Myocyte (in vitro differentiated cells): ENCODE measurements around the gene OR2L8. TPM values are rescaled to one million over a fixed set of nuclear protein-coding genes. Genes with fewer than 3 reads are reported as not detected.
"Not testable (repeated sequence)": the region's sequence is repeated elsewhere in the genome, so short reads cannot be mapped to it uniquely, and the experiment has no call there.

Source experiments
- DNase-seq: peaks from one replicate; pipeline ENCODE4 v3.0.0-alpha.2; 2012; ENCODE audit warnings: low read depth
- polyA plus RNA-seq: library from polyadenylated mRNA; unstranded; fragments of >200 nt; gene quantifications from one replicate; pipeline ENCODE4 v1.2.1, GENCODE V29; 2012; ENCODE audit warnings: missing spikeins
- total RNA-seq: library from RNA; depleted of rRNA; stranded (reverse); fragments of >200 nt; gene quantifications from 2 replicates; pipeline ENCODE4 v1.2.3, GENCODE V29; 2014

The OR2L8 gene, protein sequence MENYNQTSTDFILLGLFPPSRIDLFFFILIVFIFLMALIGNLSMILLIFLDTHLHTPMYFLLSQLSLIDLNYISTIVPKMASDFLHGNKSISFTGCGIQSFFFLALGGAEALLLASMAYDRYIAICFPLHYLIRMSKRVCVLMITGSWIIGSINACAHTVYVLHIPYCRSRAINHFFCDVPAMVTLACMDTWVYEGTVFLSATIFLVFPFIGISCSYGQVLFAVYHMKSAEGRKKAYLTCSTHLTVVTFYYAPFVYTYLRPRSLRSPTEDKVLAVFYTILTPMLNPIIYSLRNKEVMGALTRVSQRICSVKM
- total RNA-seq, result not detected in 2 replicates
- not detected for polyA plus RNA-seq

DNA sequence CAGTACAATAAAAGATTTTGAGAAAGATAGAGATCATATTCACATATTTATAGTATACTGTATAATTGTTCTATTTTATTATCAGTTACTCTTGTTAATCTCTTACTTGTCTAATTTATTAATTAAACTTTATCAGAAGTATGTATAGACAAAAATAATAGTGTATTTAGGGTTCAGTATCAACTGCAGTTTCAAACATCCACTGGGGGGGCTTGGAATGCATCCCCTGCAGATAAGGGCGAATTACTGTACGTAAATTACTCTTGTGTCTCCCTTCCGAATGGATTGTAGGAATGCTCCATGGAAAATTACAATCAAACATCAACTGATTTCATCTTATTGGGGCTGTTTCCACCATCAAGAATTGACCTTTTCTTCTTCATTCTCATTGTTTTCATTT, at the start of gene OR2L8:
Gene OR2L8, plus strand, starts transcription at position 301 of the 400 bp plus-strand sequence. Its CDS starts 0 bp downstream, at position 301.
- no peak for DNase-seq

DNA sequence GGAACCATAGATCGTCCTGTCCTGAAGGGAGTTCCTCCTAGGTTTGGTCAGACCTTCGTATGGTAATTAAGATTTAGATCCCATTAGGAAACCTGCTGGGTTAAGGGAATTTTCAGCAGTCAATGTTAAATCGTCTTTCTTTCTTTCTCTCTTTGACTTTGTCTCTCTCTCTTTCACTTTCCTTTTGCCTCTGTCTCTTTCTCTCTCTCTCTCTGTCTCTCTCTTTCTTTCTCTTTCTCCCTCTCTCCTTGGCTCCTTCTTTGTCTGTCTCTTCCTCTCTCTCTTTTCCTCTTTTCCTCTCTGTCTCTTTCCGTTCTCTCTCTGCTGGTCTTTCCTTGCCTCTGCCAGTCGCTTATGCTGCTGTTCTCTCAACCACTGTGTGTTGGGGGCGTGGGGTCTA, 44.5 kb upstream of the OR2L8 start:
- DNase-seq, result no peak

DNA sequence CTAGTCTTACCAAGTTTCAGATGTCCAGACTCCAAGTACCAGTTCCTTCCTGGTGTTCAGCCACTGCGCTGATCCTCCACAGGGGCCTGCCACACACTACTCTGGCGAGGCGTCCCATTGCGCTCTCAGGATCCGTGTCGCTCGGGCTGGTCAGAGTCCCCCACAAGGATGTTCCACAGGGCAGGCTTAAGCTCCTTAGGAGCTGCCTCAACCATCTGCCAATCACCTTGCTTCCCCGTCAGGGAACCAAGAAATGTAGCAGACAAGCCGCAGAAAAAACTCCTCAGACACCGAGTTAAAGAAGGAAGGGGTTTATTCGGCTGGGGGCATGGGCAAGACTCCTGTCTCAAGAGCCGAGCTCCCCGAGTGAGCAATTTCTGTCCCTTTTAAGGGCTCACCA, 43.5 kb upstream of the OR2L8 start:
- DNase-seq, result no peak

DNA sequence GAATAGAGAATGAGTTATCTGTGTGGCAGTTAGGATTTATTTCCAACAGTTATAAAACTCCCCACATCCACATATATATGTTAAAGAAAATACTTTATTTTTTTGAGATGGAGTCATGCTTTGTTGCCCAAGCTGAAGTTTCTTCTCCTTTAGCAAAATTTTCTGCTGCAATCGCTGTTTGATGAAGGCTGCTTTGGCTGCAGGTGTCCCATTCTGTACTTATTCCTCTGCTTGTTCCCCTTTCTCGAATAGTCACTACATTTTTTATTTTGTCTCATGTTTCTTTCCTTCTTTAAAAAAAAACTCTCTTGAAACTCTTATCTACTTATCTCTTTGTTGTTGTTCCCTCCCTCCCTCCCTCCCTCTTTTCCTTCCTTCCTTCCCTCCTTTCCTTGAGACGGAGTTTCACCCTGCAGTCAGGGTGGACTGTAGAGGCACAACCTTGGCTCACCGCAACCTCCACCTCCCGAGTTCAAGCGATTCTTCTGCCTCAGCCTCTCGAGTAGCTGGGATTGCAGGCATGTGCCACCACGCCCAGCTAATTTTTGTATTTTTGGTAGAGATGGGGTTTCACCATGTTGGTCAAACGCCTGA, 42.7 kb upstream of the OR2L8 start:
- DNase-seq, result no peak

DNA sequence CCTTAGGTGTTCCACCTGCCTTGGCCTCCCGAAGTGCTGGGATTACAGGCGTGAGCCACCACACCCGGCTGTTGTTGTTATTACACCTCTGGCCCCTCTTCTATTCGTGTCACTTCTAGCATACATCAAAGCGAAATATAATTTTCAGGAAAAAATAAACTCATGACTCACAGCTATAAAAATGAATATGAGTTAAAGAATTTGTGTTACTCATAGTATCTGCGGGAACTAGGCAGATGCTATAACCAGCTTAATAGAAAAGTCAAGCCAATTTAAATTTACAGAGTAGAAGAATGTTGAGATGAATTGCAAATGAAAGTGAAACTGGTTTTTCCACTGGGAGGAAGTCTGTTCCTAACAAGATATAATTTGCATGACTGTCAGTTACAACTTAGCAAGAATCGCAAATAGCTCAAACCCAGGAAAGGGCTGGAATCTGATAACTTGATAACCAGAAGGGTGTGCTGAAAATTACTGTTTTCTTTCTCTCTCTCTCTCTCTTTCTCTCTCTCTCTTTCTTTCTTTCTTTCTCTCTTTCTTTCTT, 42.1 kb upstream of the OR2L8 start:
- peak; percentile 32 for DNase-seq

DNA sequence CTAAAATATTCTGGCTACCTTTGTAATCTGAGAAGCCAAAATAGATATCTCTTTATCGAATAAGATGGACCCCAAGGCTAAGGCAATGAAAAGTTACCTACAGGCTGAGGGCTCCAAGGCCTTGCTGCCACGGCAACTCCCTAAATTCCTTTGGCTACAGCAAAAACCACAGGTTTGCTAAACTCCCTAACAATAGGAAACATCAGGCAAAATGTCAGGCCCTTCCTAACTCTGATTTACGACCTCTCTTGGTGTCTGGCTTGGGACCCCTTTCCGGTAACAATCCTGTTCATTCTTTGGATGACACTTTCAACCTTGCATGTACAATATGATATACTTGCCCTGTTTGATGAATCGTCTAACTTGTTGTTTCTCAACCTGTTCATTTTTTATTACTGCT, 39.9 kb upstream of the OR2L8 start:
- no peak for DNase-seq

DNA sequence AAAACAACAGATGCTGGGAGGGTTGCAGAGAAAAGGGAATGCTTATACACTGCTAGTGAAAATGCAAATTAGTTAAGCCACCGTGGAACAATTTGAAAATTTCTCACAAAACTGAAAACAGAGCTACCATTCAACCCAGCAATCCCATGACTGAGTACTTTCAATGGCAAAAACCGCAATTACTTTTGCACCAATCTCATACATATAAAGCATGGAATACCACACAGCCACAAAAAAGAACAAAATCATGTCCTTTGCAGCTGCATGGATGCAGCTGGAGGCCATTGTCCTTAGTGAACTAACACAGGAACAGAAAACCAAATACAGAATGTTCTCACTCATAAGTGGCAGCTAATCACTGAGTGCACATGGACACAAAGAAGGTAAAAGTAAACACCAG, 34.9 kb upstream of the OR2L8 start:
- no peak for DNase-seq

DNA sequence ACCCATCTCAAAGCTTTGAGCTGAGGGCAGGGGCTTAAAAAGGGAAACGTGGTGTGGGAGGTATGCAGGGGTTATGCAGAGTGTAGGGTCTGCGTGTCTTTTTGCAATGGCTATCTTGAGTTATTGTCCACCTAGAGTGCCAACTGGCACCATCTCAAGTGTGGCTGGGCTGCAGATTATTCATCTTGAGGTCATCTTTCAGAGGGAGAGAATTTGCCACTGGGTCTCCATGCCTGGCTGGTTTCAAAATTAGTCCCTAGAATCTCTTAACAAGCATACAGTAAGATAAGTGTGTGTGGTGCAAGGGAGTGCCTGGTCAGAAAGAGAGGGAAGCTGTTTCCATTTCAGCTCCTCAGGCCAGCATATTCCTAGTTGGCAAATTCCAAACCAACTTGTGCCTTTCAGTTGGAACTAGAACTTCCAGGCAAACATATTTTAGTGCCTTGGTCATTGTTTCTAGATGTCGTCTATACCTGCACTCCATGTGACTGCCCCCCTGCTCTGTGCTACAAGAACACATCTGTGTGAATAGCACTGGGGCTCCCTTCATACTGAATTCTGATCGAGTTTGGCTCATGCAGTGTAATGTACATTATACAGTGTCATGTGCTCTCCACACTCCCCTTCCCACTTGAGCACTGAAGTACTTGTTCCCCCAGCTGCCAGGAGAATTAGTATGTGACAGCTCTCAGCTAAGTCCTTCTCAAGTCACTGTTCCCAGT, 33.6 kb upstream of the OR2L8 start:
- DNase-seq, result no peak

DNA sequence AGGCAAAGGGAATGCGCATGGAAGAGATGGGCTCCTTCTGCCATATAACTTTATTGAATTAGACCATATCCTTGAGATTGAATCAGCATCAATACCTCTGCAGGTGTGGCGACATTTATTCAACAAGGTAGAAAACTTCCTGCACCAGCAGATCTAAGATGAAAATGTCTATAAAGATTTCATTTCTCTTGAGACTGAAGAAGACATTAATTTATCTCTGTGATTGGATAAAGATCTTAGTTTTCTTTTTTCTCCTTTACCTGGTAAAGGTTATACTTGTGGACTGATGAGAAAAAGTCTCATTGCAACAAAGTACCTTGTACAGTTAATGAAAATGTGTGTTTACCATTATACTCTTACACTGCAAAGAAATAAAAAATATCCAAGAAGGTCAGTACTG, 28.7 kb upstream of the OR2L8 start, which contains the start of gene OR2T8:
Gene OR2T8, plus strand, starts transcription at position 301 of the 400 bp plus-strand sequence. CDS start 766 bp downstream, outside the sequence.
- no peak for DNase-seq

DNA sequence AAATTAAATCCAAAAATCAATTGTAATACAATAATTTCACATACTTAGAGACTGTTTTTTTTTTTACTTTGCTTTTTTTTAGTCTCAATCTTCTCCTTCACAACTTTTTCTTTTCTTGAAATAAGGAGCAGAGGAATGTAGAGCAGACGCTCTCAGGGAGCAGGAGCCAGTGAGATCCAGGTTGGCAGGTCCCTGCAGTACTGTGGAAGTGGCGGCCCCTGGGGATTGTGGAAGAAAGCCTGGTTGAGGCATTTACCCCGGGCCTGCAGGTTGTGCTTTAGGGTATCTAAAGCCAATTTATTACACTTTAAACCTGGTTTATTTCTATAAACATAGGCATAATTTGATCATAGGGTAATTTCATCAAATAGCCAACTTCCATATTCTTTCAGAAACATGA, 24.7 kb upstream of the OR2L8 start:
- DNase-seq, result no peak

DNA sequence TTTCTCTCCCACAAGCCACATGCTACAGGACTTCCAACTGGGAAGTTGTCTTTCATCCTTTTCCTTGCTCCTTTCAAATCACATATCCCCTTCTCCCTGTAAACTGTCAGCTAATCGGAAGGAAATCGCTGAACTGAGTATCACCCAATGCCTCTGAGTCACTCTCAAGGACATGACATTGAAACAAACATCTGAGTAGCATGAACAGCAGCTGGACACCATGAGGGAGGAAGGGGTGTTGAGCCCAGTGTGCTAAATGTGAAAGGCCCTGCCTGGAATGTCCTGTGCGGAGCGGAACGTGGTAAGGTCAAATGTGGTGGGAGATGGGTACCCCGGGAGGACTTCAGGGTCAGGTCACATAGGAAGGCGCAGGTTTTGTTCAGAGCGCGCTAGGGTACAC, 23.8 kb upstream of the OR2L8 start, which contains the start of gene OR2AJ1:
Gene OR2AJ1, plus strand, starts transcription at position 22 of the 400 bp plus-strand sequence. CDS start 8,880 bp downstream, outside the sequence.
- DNase-seq, result no peak

DNA sequence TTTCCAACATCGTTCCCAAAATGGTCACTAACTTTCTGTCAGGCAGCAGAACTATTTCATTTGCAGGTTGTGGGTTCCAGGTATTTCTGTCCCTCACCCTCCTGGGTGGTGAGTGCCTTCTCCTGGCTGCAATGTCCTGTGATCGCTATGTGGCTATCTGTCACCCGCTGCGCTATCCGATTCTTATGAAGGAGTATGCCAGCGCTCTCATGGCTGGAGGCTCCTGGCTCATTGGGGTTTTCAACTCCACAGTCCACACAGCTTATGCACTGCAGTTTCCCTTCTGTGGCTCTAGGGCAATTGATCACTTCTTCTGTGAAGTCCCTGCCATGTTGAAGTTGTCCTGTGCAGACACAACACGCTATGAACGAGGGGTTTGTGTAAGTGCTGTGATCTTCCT, 14.7 kb upstream of the OR2L8 start:
- no peak for DNase-seq

DNA sequence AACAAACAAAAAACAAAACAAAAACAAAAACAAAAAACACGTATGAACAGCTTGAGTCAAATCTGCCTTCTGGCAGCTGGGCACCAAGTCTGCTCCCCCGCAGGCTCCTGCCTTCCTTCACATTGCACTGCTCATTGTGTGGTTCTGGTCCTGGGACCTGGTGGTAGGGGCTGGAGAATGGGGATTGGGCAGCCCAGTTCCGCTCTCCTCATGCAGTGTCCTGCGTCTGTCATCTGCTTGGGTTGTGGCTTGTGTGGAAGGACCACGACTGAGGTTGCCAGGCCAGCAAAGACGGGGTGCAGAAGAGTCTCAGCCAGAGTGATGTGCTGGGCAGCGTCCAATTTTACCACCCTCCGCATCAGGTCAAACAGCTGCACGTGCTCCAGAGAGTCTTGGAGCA, 12.9 kb upstream of the OR2L8 start:
- DNase-seq, result no peak

DNA sequence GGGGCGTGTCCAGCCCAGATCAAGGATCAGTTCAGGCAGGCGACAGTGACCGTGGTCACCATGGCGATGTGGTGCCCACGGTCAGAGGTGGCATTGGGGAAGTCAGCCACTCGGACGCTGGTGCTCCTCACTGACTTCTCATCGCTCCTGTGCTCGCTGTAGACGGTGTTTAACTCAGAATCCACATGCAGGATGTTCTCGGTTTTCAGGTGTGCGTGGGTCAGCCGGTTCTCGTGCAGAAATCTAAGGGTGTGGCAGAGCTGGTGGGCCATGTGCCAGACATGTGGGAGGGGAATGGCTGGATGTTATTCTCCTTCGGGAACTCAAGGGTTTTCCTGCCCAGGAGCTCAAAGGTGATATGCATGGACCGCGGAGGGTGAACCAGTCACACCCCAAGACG, 12.2 kb upstream of the OR2L8 start:
- DNase-seq, result no peak

DNA sequence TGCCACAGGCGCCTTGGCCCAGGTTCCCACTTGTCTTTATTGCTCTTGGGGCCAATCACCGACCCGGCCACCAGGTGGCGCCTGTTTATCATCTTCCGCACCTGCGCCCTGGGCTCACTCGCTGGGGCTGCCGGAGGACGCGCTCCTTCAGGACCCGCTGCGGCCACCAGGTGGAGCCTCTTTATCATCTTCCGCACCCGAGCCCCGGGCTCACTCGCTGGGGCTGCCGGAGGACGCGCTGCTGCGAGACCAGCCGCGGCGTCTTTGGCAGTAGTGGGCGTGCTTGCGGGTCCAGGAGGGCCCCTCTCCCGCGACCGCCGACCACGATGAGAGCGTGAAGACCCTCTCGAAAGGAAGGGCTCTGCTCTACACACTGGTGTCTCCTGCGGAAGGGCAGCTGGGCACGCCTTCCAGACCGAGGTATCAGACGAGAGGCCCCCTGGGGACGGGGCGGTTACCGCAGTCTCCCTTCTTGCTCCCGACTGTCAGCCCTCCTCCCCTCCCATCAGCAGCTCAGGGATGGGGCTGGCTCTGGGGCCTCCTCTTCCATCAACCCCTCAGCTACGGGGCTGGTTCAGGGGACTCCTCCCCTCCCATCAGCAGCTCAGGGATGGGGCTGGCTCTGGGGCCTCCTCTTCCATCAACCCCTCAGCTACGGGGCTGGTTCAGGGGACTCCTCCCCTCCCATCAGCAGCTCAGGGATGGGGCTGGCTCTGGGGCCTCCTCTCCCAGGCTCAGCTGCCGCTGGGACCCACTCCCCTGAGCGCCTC, 11.5 kb upstream of the OR2L8 start:
- DNase-seq, result not testable (repeated sequence)

DNA sequence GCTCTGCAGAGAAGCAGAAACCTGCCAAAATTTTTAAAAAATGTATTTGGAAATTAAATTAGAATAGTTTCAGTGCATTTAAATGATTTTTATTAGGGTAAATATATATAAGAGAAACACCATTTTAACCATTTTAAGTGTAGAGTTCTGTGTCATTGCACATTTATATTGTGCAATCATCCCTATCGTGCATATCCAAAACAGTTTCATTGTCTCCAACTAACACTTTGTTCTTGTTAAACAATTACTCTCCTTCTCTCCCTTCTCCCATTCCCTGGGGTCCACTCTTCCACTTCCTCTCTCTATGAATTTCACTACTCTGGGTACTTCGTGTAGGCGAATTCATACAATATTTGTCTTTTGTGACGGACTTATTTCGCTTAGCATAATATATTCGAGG, 6.0 kb upstream of the OR2L8 start:
- no peak for DNase-seq

DNA sequence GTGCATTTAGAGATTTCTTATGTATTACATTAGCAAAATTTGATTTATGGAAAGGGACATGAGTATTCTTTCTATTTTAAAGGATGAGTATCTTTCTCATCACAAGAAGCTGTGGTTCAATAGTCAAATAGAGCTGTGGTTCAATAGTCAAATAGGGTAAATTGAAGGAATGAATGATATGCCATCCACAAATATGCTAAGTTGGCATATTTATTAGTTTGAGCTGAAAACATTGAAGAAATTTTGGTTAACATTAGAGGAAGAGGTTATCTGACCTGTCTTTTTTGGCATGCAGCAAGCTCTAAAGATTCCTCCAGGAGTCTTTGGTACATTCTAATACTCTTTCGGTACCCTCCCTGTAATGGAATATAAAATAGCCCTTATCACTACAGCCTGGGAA, 4.8 kb downstream of the OR2L8 start:
- no peak for DNase-seq

DNA sequence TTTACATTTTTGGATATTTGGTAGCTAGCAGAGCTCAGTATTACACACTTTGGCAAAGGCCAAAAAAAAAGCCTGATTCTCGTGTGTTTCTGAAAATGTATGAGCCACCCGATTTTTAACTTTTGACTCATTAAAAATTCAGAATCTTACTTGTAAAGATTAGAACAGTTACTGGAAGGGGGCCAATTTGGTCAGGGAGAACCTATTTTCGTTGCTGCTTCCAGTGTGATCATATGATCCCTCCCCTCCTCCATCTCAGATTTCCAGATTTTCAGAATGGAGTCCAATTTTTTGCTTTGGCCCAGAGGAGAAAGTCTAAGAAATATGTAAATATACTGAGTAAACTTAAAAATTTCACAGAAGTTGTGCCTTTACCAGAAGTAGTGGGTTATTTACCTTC, 13.1 kb downstream of the OR2L8 start:
- DNase-seq, result no peak

DNA sequence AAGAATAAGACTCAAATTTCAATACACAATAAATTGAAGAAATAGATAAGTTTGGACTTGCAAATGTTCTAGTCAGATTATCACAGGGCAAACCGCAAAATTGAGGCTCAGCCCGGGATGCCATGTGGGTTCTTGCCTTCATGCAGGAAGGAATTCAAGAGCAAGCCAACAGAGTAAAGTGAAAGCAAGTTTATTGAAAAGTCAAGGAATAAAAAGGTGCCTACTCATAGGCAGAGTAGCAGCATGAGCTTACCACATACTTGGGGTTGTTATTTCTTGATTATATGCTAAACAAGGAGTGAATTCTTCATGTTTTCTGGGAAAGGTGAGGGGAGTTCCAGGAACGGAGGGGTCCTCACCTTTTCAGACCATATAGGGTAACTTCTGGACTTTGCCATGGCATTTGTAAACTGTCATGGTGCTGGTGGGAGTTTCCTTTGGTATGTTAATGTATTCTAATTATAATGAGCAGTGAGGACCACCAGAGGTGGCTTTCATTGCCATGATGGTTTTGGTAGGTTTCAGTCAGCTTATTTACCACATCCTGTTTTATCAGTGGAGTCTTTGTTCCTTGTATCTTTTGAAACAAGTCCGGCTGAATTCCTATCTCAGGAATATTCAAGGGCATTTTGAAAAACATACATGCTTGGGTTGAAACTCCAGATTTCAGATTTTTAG, 14.4 kb downstream of the OR2L8 start:
- no peak for DNase-seq

DNA sequence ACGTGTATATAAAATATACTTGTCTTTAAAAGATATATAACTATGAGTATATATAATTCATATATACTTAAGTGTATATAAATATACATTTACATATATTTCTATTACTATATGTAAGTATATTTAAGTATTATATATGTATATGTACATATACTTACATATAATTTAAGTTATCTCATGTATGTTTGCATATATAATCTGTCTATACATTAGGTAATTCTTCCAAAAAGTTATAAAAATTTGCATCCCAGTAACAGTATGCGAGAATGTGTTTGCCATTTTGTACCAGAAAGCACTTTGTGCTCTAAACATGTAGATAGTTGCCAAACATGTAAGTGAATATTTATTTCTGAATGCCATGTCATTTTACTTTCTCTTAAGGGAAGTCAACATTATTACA, 16.3 kb downstream of the OR2L8 start, which contains the start of gene OR2AK2:
Gene OR2AK2, plus strand, starts transcription at position 301 of the 400 bp plus-strand sequence. CDS start 144 bp downstream, outside the sequence.
- DNase-seq, result no peak
